Measurements from ENCODE around the gene TEX12.

DNA sequence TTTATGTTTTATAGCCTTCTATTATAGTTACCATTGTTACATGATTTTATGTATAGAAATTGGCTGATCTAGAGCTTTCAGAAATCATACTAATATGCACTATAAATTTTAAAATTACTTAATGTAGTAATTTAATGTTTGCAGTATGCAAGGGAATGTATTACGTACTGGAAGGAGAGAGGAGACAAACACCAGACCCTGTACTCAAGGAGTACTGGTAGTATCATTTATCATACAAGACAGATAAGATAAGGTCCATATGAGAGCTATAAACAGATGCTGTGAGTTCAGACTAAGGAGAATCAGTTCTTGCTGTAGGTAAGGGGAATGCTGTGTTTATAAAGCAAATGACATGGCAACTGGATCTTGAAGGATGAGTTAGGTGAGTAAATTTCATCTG, 8.9 kb downstream of the TEX12 start:
- TF ChIP-seq, protein P1, sequence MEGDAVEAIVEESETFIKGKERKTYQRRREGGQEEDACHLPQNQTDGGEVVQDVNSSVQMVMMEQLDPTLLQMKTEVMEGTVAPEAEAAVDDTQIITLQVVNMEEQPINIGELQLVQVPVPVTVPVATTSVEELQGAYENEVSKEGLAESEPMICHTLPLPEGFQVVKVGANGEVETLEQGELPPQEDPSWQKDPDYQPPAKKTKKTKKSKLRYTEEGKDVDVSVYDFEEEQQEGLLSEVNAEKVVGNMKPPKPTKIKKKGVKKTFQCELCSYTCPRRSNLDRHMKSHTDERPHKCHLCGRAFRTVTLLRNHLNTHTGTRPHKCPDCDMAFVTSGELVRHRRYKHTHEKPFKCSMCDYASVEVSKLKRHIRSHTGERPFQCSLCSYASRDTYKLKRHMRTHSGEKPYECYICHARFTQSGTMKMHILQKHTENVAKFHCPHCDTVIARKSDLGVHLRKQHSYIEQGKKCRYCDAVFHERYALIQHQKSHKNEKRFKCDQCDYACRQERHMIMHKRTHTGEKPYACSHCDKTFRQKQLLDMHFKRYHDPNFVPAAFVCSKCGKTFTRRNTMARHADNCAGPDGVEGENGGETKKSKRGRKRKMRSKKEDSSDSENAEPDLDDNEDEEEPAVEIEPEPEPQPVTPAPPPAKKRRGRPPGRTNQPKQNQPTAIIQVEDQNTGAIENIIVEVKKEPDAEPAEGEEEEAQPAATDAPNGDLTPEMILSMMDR (IDR thresholded peaks at IDR 0.05): no peak
- no peak for TF ChIP-seq POLR2A (IDR thresholded peaks at IDR 0.05)

All from body of pancreas (tissue), 4 donors.